Right lobe of liver (tissue), 4 donors: ENCODE data around the gene PDX1.

Source experiments
- POLR2A ChIP-seq: fragments of 450-650 bp; IDR thresholded peaks from one replicate; pipeline ENCODE4 v1.6.1; 2017; ENCODE audit warnings: antibody characterized with exemption, mild to moderate bottlenecking
- TF ChIP-seq, protein P1 (sequence below), 4 donors: fragments of 200-600 bp in 3 of 4; fragments of 450-650 bp in 1 of 4; IDR thresholded peaks; one replicate each; pipeline versions ENCODE4 v1.5.1 to v1.8.0; 2016 to 2022; ENCODE audit warnings: antibody characterized with exemption in 4 of 4, mild to moderate bottlenecking in 2 of 4
- donor health status: DM: no; HTN: no; CAD: no.
- donor health status: DM: no; HTN: no; CAD: no.
- donor health status: DM: no; HTN: yes; CAD: no.

DNA sequence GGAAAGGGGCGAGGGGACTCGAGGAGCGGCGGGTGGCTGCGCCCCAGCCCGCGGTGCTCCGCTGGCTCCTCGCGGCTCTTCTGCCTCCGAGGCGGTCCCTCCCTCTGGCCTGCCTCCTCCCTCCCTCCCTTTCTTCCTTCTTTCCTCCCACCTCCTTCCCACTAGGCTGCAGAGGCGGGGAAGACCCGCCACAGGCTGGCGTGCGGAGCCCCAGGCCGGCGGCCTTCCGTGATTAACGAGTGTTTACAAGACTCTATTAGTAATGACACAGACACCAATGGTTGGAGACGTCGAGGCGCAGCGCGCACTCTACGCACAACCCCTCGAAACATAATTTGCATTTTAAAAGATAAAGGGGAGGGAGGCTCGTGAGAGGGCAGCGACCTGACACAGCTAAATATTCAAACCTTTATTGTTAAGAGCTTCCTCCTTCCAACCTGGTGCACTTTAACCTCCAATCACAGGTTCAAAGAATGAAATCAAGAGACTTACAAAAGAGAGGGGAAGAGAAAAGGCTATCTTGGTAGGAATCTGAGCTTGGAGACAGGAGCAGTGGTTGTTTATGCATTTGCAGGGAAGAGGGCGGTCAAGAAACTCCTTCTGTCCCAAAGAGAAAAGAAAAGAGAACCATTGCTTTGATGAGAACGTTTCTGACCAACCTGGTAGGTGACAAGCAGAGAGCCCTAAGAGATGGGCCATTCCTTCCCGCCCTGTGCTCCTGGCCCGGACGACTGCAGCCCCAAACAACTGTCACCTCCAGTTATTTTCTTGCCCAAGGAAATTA is 49.5 kb downstream of the PDX1 start, which contains the start of gene CDX2:
- TF ChIP-seq, protein P1, sequence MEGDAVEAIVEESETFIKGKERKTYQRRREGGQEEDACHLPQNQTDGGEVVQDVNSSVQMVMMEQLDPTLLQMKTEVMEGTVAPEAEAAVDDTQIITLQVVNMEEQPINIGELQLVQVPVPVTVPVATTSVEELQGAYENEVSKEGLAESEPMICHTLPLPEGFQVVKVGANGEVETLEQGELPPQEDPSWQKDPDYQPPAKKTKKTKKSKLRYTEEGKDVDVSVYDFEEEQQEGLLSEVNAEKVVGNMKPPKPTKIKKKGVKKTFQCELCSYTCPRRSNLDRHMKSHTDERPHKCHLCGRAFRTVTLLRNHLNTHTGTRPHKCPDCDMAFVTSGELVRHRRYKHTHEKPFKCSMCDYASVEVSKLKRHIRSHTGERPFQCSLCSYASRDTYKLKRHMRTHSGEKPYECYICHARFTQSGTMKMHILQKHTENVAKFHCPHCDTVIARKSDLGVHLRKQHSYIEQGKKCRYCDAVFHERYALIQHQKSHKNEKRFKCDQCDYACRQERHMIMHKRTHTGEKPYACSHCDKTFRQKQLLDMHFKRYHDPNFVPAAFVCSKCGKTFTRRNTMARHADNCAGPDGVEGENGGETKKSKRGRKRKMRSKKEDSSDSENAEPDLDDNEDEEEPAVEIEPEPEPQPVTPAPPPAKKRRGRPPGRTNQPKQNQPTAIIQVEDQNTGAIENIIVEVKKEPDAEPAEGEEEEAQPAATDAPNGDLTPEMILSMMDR (IDR thresholded peaks at IDR 0.05) = no peak
- no peak for TF ChIP-seq POLR2A
